ENCODE results near the gene PSTPIP1. TPM values are rescaled to one million over a fixed set of nuclear protein-coding genes. Genes with fewer than 3 reads are reported as not detected.

Gene PSTPIP1
- total and polyA plus RNA-seq, 4 donors, result 12.4 to 39.6 (median 20.6) TPM

GRCh38 chr15:77021803-77022381 lies 27.0 kb downstream of the PSTPIP1 start:
- no peaks in the 10 kb centered on the region for H3K36me3 ChIP-seq (ENCODE audit: control insufficient read depth in 4 of 4, insufficient read depth in 4 of 4, low read length in 4 of 4)
- no peaks in the 10 kb centered on the region for H3K4me1 ChIP-seq (ENCODE audit: control insufficient read depth in 5 of 5, insufficient read depth in 5 of 5, low read length in 5 of 5)
- ATAC-seq (ENCODE audit: insufficient read depth, low FRiP score) (no peak), DNase-seq (peak in 1 of 3 donors; percentile 35)
- 32 to 54% methylated on average over 7 of the region's 7 CpGs for WGBS, 2 donors
- no peak overlapping the region for H3K4me3 ChIP-seq
- H3K9me3 ChIP-seq (ENCODE audit: control insufficient read depth in 4 of 4, insufficient read depth in 3 of 4, low read length in 3 of 4), result no peaks in the 10 kb centered on the region
- H3K9ac ChIP-seq (ENCODE audit: insufficient read depth in 1 of 2, low read length in 2 of 2), result no peak overlapping the region
- no peaks in the 10 kb centered on the region for H3K27me3 ChIP-seq (ENCODE audit: control insufficient read depth in 3 of 3, insufficient read depth in 3 of 3, low read length in 2 of 3)
- H3K27ac ChIP-seq (ENCODE audit: low read depth in 1 of 2, low read length in 1 of 2), result peak overlapping the region in 1 of 2 donors; percentile 13
- no peak for TF ChIP-seq CTCF (IDR thresholded peaks at IDR 0.05; ENCODE audit: control extremely low read depth, extremely low read depth)

- no peak for TF ChIP-seq CTCF (IDR thresholded peaks at IDR 0.05; ENCODE audit: control extremely low read depth, extremely low read depth)
- Histone ChIP-seq H3K4me1 (ENCODE audit: control insufficient read depth in 5 of 5, insufficient read depth in 5 of 5, low read length in 5 of 5) (peaks cover 0 to 2% (median 0%) of the 10 kb centered on the region in 5 donors), H3K9me3 (ENCODE audit: control insufficient read depth in 4 of 4, insufficient read depth in 3 of 4, low read length in 3 of 4) (no peaks in the 10 kb centered on the region), H3K4me3 (no peak overlapping the region), H3K27ac (ENCODE audit: low read depth in 1 of 2, low read length in 1 of 2) (no peak overlapping the region), H3K36me3 (ENCODE audit: control insufficient read depth in 4 of 4, insufficient read depth in 4 of 4, low read length in 4 of 4) (no peaks in the 10 kb centered on the region), H3K9ac (ENCODE audit: insufficient read depth in 1 of 2, low read length in 2 of 2) (no peak overlapping the region), H3K27me3 (ENCODE audit: control insufficient read depth in 3 of 3, insufficient read depth in 3 of 3, low read length in 2 of 3) (no peaks in the 10 kb centered on the region)
- no peak for DNase-seq
- WGBS, 2 donors, result 88 to 93% methylated on average over 14 of the region's 14 CpGs
- no peak for ATAC-seq (ENCODE audit: insufficient read depth, low FRiP score)
These were observed 28.0 kb downstream of the PSTPIP1 start for GRCh38 chr15:77022646-77023575.

- DNase-seq, result no peak
- 66 to 79% methylated on average over 20 of the region's 20 CpGs for WGBS, 2 donors
- no peak overlapping the region for H3K9ac ChIP-seq (ENCODE audit: insufficient read depth in 1 of 2, low read length in 2 of 2)
These were observed 28.8 kb downstream of the PSTPIP1 start for GRCh38 chr15:77023576-77024272.

More at GRCh38 chr15:77023576-77024272, 28.8 kb downstream of the PSTPIP1 start:
- Histone ChIP-seq H3K27ac (ENCODE audit: low read depth in 1 of 2, low read length in 1 of 2) (no peak overlapping the region), H3K36me3 (ENCODE audit: control insufficient read depth in 4 of 4, insufficient read depth in 4 of 4, low read length in 4 of 4) (no peaks in the 10 kb centered on the region), H3K4me1 (ENCODE audit: control insufficient read depth in 5 of 5, insufficient read depth in 5 of 5, low read length in 5 of 5) (peaks cover 0 to 8% (median 0%) of the 10 kb centered on the region in 5 donors), H3K9me3 (ENCODE audit: control insufficient read depth in 4 of 4, insufficient read depth in 3 of 4, low read length in 3 of 4) (no peaks in the 10 kb centered on the region), H3K4me3 (no peak overlapping the region), H3K27me3 (ENCODE audit: control insufficient read depth in 3 of 3, insufficient read depth in 3 of 3, low read length in 2 of 3) (no peaks in the 10 kb centered on the region)
- no peak for TF ChIP-seq CTCF (IDR thresholded peaks at IDR 0.05; ENCODE audit: control extremely low read depth, extremely low read depth)
- no peak for ATAC-seq (ENCODE audit: insufficient read depth, low FRiP score)
